ES-I3 (cell line): ENCODE data around the gene OST4.
A peak's percentile ranks its signal among the peaks of the same experiment; 100 is the strongest.

Source experiments
- H3K36me3 ChIP-seq: 2 replicates; pipeline ENCODE4 v1.6.1; 2013; ENCODE audit warnings: mild to moderate bottlenecking, low read length, control low read depth, moderate library complexity; ENCODE audit not compliant: insufficient read depth
- H3K4me1 ChIP-seq: 2 replicates; pipeline ENCODE4 v1.6.1; 2013; ENCODE audit warnings: mild to moderate bottlenecking, control low read depth, low read length; ENCODE audit not compliant: insufficient read depth
- H3K9ac ChIP-seq: 2 replicates; pipeline ENCODE4 v1.6.1; 2013; ENCODE audit warnings: low read depth, mild to moderate bottlenecking, low read length, moderate library complexity
- H3K9me3 ChIP-seq: 2 replicates; pipeline ENCODE4 v1.6.1; 2013; ENCODE audit warnings: mild to moderate bottlenecking, low read length, moderate library complexity; ENCODE audit not compliant: control insufficient read depth, insufficient read depth

The OST4 gene

GRCh38 chr2:27086724-27087593 lies 15.5 kb upstream of the OST4 start, which contains the start of gene KHK:
TSS of gene KHK (plus strand) at chr2:27086772. CDS start at chr2:27087260, 488 bp downstream.
- Histone ChIP-seq H3K4me1 (no peaks in the 10 kb centered on the region; the same call in 1 of the 2 replicates), H3K36me3 (no peaks in the 10 kb centered on the region), H3K9ac (peak within 1 kb of the TSS; percentile 85), H3K9me3 (no peaks in the 10 kb centered on the region)

- H3K9me3 ChIP-seq, result no peaks in the 10 kb centered on the region
- H3K4me1 ChIP-seq, result peaks cover 4% of the 10 kb centered on the region; the same call in 1 of the 2 replicates
- H3K9ac ChIP-seq, result peak overlapping the region; percentile 85
- H3K36me3 ChIP-seq, result no peaks in the 10 kb centered on the region
Measured at GRCh38 chr2:27086090-27086723, 14.8 kb upstream of the OST4 start.

GRCh38 chr2:27085673-27086089 lies 14.2 kb upstream of the OST4 start:
- Histone ChIP-seq H3K9ac (peak overlapping the region; percentile 85), H3K4me1 (peaks cover 4% of the 10 kb centered on the region; the same call in 1 of the 2 replicates), H3K9me3 (no peaks in the 10 kb centered on the region), H3K36me3 (no peaks in the 10 kb centered on the region)

GRCh38 chr2:27085062-27085672 lies 13.7 kb upstream of the OST4 start:
- Histone ChIP-seq H3K9ac (peak overlapping the region; percentile 85), H3K4me1 (peaks cover 4% of the 10 kb centered on the region; the same call in 1 of the 2 replicates), H3K36me3 (no peaks in the 10 kb centered on the region), H3K9me3 (no peaks in the 10 kb centered on the region)

- Histone ChIP-seq H3K9me3 (no peaks in the 10 kb centered on the region), H3K36me3 (no peaks in the 10 kb centered on the region), H3K9ac (no peak overlapping the region), H3K4me1 (peaks cover 4% of the 10 kb centered on the region; the same call in 1 of the 2 replicates)
Measured at GRCh38 chr2:27084297-27085061, 13.0 kb upstream of the OST4 start.

GRCh38 chr2:27083410-27084296 lies 12.2 kb upstream of the OST4 start:
- Histone ChIP-seq H3K36me3 (no peaks in the 10 kb centered on the region), H3K9ac (no peak overlapping the region), H3K4me1 (peaks cover 4% of the 10 kb centered on the region; the same call in 1 of the 2 replicates), H3K9me3 (no peaks in the 10 kb centered on the region)

GRCh38 chr2:27082773-27083409 lies 11.4 kb upstream of the OST4 start:
- H3K9me3 ChIP-seq, result no peaks in the 10 kb centered on the region
- H3K9ac ChIP-seq, result no peak overlapping the region
- H3K36me3 ChIP-seq, result no peaks in the 10 kb centered on the region
- H3K4me1 ChIP-seq, result peaks cover 5% of the 10 kb centered on the region; the same call in 1 of the 2 replicates

- H3K9me3 ChIP-seq, result no peaks in the 10 kb centered on the region
- peaks cover 9% of the 10 kb centered on the region; the same call in 1 of the 2 replicates for H3K4me1 ChIP-seq
- H3K9ac ChIP-seq, result no peak overlapping the region
- H3K36me3 ChIP-seq, result no peaks in the 10 kb centered on the region
Measured at GRCh38 chr2:27081984-27082772, 10.7 kb upstream of the OST4 start.

GRCh38 chr2:27080603-27080936 lies 9.1 kb upstream of the OST4 start:
- Histone ChIP-seq H3K9ac (no peak overlapping the region), H3K36me3 (no peaks in the 10 kb centered on the region), H3K4me1 (peaks cover 18% of the 10 kb centered on the region; the same call in 1 of the 2 replicates), H3K9me3 (no peaks in the 10 kb centered on the region)

GRCh38 chr2:27080140-27080469 lies 8.7 kb upstream of the OST4 start:
- Histone ChIP-seq H3K4me1 (peaks cover 18% of the 10 kb centered on the region; the same call in 1 of the 2 replicates), H3K36me3 (no peaks in the 10 kb centered on the region), H3K9me3 (no peaks in the 10 kb centered on the region), H3K9ac (no peak overlapping the region)

- Histone ChIP-seq H3K9ac (peak overlapping the region; percentile 46; the same call in 1 of the 2 replicates), H3K9me3 (no peaks in the 10 kb centered on the region), H3K4me1 (peaks cover 18% of the 10 kb centered on the region; the same call in 1 of the 2 replicates), H3K36me3 (no peaks in the 10 kb centered on the region)
Measured at GRCh38 chr2:27079233-27080139, 8.0 kb upstream of the OST4 start.
